Peyer's patch (tissue), 4 donors: Measurements from ENCODE around the gene TMEM190.

Experiments
- POLR2A ChIP-seq, 2 donors: fragments of 450-650 bp; IDR thresholded peaks; one replicate each; pipeline ENCODE4 v1.5.1; 2017; ENCODE audit warnings: antibody characterized with exemption in 2 of 2, mild to moderate bottlenecking in 2 of 2, moderate library complexity in 2 of 2
- TF ChIP-seq, protein P1 (sequence below), 6 experiments: fragments of 450-650 bp in 4 of 6; fragments of 200-600 bp in 2 of 6; sonication (generic) in 1 of 6; IDR thresholded peaks; one replicate each; pipeline ENCODE4 v1.5.1; 2017 to 2019; ENCODE audit warnings: antibody characterized with exemption in 6 of 6, mild to moderate bottlenecking in 3 of 6, moderate library complexity in 1 of 6

DNA sequence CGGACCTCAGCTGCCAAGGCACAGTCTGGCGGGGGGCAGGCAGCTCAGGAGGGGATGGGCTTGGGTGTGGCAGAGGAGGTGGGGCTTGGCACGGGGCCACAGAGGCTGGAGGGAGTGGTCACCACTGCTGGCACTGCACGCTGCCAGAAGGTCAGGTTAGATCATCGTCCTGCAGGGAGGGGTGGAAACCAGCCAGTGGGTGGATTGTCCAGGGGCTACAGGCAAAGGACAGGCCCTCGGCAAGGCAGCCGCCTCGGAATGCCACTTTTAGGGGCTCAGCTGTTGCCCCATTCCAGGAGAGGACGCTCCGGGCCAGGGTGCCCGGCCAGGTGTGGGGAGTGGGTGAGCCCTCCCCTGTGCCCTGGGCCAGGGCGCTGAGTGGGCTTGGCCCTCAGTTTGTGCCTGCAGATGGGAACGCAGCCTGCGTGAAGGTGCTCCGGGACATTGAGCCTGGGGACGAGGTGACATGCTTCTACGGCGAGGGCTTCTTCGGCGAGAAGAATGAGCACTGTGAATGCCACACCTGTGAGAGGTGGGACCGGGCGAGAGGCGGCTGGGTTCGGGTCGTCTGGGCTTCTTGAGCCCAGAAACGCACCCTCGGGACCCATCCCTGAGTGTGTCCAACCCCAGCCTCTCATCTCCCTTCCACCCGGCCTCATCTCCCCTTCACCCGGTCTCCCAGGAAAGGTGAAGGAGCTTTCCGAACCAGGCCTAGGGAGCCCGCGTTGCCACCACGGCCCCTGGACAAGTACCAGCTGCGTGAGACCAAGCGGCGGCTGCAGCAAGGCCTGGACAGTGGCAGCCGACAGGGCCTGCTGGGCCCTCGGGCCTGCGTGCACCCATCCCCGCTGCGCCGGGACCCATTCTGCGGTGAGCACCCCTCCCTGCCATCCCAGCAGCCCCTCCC lies 30.6 kb upstream of the TMEM190 start:
- no peak for TF ChIP-seq POLR2A (IDR thresholded peaks at IDR 0.05)
- TF ChIP-seq, protein P1, sequence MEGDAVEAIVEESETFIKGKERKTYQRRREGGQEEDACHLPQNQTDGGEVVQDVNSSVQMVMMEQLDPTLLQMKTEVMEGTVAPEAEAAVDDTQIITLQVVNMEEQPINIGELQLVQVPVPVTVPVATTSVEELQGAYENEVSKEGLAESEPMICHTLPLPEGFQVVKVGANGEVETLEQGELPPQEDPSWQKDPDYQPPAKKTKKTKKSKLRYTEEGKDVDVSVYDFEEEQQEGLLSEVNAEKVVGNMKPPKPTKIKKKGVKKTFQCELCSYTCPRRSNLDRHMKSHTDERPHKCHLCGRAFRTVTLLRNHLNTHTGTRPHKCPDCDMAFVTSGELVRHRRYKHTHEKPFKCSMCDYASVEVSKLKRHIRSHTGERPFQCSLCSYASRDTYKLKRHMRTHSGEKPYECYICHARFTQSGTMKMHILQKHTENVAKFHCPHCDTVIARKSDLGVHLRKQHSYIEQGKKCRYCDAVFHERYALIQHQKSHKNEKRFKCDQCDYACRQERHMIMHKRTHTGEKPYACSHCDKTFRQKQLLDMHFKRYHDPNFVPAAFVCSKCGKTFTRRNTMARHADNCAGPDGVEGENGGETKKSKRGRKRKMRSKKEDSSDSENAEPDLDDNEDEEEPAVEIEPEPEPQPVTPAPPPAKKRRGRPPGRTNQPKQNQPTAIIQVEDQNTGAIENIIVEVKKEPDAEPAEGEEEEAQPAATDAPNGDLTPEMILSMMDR (IDR thresholded peaks at IDR 0.05), result no peak
